ENCODE results near the gene CDK17. TPM values are rescaled to one million over a fixed set of nuclear protein-coding genes. Genes with fewer than 3 reads are reported as not detected.
A peak's percentile ranks its signal among the peaks of the same experiment; 100 is the strongest.

The CDK17 gene
- total and polyA plus RNA-seq, 11 donors, result 6.7 to 31.7 (median 22.9) TPM

- H3K36me3 ChIP-seq, result no peaks in the 10 kb centered on the region
- ATAC-seq (no peak), DNase-seq (no peak)
- H3K4me1 ChIP-seq, result peaks cover 3 to 83% (median 64%) of the 10 kb centered on the region in 12 donors
- H3K27ac ChIP-seq, result peak overlapping the region in 1 of 12 donors; percentile 63
- TF ChIP-seq, protein P1, sequence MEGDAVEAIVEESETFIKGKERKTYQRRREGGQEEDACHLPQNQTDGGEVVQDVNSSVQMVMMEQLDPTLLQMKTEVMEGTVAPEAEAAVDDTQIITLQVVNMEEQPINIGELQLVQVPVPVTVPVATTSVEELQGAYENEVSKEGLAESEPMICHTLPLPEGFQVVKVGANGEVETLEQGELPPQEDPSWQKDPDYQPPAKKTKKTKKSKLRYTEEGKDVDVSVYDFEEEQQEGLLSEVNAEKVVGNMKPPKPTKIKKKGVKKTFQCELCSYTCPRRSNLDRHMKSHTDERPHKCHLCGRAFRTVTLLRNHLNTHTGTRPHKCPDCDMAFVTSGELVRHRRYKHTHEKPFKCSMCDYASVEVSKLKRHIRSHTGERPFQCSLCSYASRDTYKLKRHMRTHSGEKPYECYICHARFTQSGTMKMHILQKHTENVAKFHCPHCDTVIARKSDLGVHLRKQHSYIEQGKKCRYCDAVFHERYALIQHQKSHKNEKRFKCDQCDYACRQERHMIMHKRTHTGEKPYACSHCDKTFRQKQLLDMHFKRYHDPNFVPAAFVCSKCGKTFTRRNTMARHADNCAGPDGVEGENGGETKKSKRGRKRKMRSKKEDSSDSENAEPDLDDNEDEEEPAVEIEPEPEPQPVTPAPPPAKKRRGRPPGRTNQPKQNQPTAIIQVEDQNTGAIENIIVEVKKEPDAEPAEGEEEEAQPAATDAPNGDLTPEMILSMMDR (IDR thresholded peaks at IDR 0.05), result no peak
- TF ChIP-seq POLR2A (IDR thresholded peaks at IDR 0.05), result no peak
- no peak overlapping the region for H3K4me3 ChIP-seq
- H3K9me3 ChIP-seq, result no peaks in the 10 kb centered on the region
- H3K27me3 ChIP-seq, result no peaks in the 10 kb centered on the region
- intact Hi-C loops (cut with DNase I), result no loop called here
- WGBS, 4 donors, result 93 to 97% (median 95%) methylated on average over 2 of the region's 2 CpGs
Observed at GRCh38 chr12:96366381-96366654, 33.9 kb downstream of the CDK17 start.

- intact Hi-C loops (cut with DNase I), result no loop called here
- TF ChIP-seq, protein P1 (IDR thresholded peaks at IDR 0.05), result no peak
- TF ChIP-seq POLR2A (IDR thresholded peaks at IDR 0.05), result no peak
- 23 to 40% (median 36%) methylated on average over 2 of the region's 2 CpGs for WGBS, 4 donors
- DNase-seq, result no peak
- Histone ChIP-seq H3K4me1 (peaks cover 3 to 83% (median 66%) of the 10 kb centered on the region in 12 donors), H3K27ac (peak overlapping the region in 2 of 12 donors; percentile 5 to 63), H3K9me3 (no peaks in the 10 kb centered on the region), H3K27me3 (no peaks in the 10 kb centered on the region), H3K36me3 (no peaks in the 10 kb centered on the region), H3K4me3 (no peak overlapping the region)
- ATAC-seq, result peak in 1 of 4 donors; percentile 41
Observed at GRCh38 chr12:96365604-96366380, 34.4 kb downstream of the CDK17 start.

GRCh38 chr12:96364092-96364700 lies 36.0 kb downstream of the CDK17 start:
- no peak for DNase-seq
- Histone ChIP-seq H3K9me3 (no peaks in the 10 kb centered on the region), H3K4me3 (no peak overlapping the region), H3K36me3 (no peaks in the 10 kb centered on the region), H3K4me1 (peaks cover 2 to 76% (median 60%) of the 10 kb centered on the region in 12 donors), H3K27me3 (no peaks in the 10 kb centered on the region), H3K27ac (no peak overlapping the region)
- 77 to 79% (median 78%) methylated on average over 3 of the region's 3 CpGs for WGBS, 4 donors
- intact Hi-C loops (cut with DNase I), result loop anchor here in 1 of 10 donors (5.0 kb wide), 1 partner anchor 33 kb away; no protein-coding TSS in a partner anchor
- no peak for ATAC-seq
- TF ChIP-seq, protein P1 (IDR thresholded peaks at IDR 0.05), result no peak
- TF ChIP-seq POLR2A (IDR thresholded peaks at IDR 0.05), result no peak

DNA sequence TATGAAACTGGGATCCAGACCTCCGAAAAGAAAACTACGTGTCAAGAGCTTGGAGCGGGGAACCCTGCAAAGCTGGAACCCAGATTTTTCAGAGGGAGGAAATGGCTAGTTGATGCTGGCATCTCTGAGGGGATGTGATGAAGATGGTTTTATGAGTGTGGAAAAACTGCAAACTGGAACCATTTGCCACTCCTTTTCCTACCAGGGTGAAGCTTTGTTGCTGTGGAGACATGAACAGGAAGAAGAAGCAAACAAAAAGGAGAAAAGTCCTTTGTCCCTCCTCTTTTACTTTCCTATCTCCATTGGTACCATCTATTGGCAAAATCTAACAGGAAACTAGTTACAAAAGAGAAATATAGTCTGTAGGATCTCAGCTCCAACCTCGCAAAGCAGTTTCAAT lies 39.2 kb downstream of the CDK17 start:
- Histone ChIP-seq H3K27me3 (no peaks in the 10 kb centered on the region), H3K4me3 (no peak overlapping the region), H3K36me3 (no peaks in the 10 kb centered on the region), H3K9me3 (no peaks in the 10 kb centered on the region), H3K4me1 (peaks cover 0 to 64% (median 48%) of the 10 kb centered on the region in 12 donors), H3K27ac (peak overlapping the region in 2 of 12 donors; percentile 13 to 25)
- no peak for DNase-seq
- ATAC-seq, result peak in 1 of 4 donors; percentile 48
- intact Hi-C loops (cut with DNase I), result loop anchor here in 1 of 10 donors (5.0 kb wide), 1 partner anchor 36 kb away; no protein-coding TSS in a partner anchor
- no peak for TF ChIP-seq POLR2A (IDR thresholded peaks at IDR 0.05)
- WGBS, 4 donors, result 62 to 82% (median 74%) methylated on average over 4 of the region's 4 CpGs
